Nephron progenitor cell (in vitro differentiated cells): ENCODE measurements around the gene TTBK2.

Source experiments
- DNase-seq: peaks from one replicate; pipeline ENCODE4 v3.0.0; 2021
- H3K27ac Mint-ChIP-seq: 2 replicates; pipeline ENCODE4 v1.8.0; 2021; ENCODE audit warnings: mild to moderate bottlenecking, moderate library complexity, mixed read lengths
- H3K27me3 Mint-ChIP-seq: 2 replicates; pipeline ENCODE4 v1.8.0; 2021; ENCODE audit warnings: mild to moderate bottlenecking, low read depth, mixed read lengths; ENCODE audit not compliant: poor library complexity
- H3K36me3 Mint-ChIP-seq: 2 replicates; pipeline ENCODE4 v1.8.0; 2021; ENCODE audit warnings: low read depth, mixed read lengths
- H3K4me1 Mint-ChIP-seq: 2 replicates; pipeline ENCODE4 v1.8.0; 2021; ENCODE audit warnings: mixed read lengths
- H3K4me3 Mint-ChIP-seq: 2 replicates; pipeline ENCODE4 v1.8.0; 2021; ENCODE audit warnings: mild to moderate bottlenecking, moderate library complexity, mixed read lengths
- H3K9me3 Mint-ChIP-seq: 2 replicates; pipeline ENCODE4 v1.8.0; 2021; ENCODE audit warnings: mild to moderate bottlenecking, moderate library complexity, mixed read lengths
- TF ChIP-seq, protein P1 (sequence below): fragments of 200-600 bp; sonication (generic); IDR thresholded peaks from 2 replicates; pipeline ENCODE4 v1.5.0; 2021; ENCODE audit warnings: antibody characterized with exemption

TTBK2 gene

DNA sequence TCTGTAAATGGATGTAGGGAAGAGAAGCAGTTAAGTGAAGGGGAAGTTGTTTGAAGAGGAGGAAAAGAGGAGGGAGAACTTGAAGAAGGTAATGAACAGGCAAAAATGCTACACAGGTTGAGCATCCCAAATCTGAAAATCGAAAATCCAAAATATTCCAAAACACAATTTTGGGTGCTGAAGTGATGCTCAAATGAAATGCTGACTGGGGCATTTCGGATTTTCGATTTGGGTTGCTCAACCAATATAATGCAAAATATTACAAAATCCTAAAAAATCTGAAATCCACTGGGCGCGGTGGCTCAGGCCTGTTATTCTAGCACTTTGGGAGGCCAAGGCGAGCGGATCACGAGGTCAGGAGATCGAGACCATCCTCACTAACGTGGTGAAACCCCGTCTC, 121.8 kb downstream of the TTBK2 start:
- H3K27me3 Mint-ChIP-seq, result peaks cover 5% of the 10 kb centered on the region
- H3K4me1 Mint-ChIP-seq, result peaks cover 5% of the 10 kb centered on the region
- H3K9me3 Mint-ChIP-seq, result no peaks in the 10 kb centered on the region
- TF ChIP-seq, protein P1, sequence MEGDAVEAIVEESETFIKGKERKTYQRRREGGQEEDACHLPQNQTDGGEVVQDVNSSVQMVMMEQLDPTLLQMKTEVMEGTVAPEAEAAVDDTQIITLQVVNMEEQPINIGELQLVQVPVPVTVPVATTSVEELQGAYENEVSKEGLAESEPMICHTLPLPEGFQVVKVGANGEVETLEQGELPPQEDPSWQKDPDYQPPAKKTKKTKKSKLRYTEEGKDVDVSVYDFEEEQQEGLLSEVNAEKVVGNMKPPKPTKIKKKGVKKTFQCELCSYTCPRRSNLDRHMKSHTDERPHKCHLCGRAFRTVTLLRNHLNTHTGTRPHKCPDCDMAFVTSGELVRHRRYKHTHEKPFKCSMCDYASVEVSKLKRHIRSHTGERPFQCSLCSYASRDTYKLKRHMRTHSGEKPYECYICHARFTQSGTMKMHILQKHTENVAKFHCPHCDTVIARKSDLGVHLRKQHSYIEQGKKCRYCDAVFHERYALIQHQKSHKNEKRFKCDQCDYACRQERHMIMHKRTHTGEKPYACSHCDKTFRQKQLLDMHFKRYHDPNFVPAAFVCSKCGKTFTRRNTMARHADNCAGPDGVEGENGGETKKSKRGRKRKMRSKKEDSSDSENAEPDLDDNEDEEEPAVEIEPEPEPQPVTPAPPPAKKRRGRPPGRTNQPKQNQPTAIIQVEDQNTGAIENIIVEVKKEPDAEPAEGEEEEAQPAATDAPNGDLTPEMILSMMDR, result no peak
- no peak overlapping the region for H3K4me3 Mint-ChIP-seq
- no peak for DNase-seq
- peaks cover 60% of the 10 kb centered on the region for H3K36me3 Mint-ChIP-seq
- H3K27ac Mint-ChIP-seq, result peak overlapping the region; percentile 52

DNA sequence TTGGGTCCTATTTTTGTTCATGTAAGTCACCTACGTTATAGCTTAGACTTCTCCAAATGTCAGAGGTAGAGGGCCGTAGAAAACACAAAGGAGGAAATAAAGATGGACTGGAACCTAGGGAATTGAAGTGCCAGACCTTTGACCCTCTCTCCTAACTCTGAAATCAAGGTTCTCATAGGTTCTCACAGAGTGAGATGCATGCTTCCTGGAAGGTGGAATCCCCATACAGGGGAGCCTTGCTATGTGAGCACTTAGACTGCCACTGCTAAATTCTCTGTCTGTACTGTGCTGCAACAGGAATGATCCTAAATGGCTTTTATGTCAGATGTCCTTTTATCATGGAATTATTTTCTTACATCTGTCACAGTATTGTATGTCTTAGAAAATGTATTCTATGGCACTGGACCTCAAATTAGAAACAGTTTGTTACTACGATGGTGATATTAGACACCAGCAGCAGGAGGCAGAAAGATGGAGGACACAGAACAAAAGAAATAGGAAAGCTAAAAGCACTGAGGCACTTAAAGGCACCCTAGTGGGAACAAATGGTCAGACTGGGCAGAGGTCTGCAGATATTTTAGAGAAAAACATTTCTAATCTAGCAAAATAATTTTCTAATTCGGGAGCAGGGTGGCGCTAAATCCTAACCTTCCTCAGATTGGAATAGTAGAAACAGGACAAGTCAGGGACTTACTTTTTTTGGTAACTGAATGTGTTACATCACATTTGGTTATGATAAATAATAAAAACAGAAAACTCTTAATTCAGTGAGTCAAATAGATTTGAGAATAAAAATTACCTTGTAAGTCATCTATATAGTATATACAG, 123.4 kb downstream of the TTBK2 start:
- H3K36me3 Mint-ChIP-seq, result peaks cover 54% of the 10 kb centered on the region
- H3K27me3 Mint-ChIP-seq, result peaks cover 5% of the 10 kb centered on the region
- H3K9me3 Mint-ChIP-seq, result no peaks in the 10 kb centered on the region
- no peak for DNase-seq
- TF ChIP-seq, protein P1, result no peak
- no peak overlapping the region for H3K4me3 Mint-ChIP-seq
- H3K4me1 Mint-ChIP-seq, result peaks cover 5% of the 10 kb centered on the region
- H3K27ac Mint-ChIP-seq, result no peak overlapping the region

DNA sequence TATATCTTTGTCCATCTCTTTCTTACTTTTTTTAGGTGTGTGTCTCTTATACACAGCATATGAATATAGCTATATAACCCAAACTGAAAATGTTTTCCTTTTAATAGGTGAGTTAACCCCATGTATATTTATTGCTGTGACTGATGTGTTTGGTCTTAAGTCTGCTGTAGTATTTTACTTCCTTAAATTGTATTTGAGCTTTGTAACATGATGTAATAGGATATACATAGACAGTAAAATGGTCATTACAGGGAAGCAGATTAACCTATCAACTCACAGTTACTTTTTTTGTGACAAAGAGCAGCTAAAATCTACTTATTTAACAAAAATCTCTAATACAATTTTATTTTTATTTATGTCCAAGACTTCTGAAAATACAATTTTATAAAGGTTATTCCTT, 131.9 kb downstream of the TTBK2 start:
- Mint-ChIP-seq H3K4me1 (no peaks in the 10 kb centered on the region), H3K27ac (no peak overlapping the region), H3K27me3 (peaks cover 7% of the 10 kb centered on the region), H3K4me3 (no peak overlapping the region), H3K36me3 (peaks cover 13% of the 10 kb centered on the region), H3K9me3 (no peaks in the 10 kb centered on the region)
- TF ChIP-seq, protein P1, result no peak
- DNase-seq, result no peak

DNA sequence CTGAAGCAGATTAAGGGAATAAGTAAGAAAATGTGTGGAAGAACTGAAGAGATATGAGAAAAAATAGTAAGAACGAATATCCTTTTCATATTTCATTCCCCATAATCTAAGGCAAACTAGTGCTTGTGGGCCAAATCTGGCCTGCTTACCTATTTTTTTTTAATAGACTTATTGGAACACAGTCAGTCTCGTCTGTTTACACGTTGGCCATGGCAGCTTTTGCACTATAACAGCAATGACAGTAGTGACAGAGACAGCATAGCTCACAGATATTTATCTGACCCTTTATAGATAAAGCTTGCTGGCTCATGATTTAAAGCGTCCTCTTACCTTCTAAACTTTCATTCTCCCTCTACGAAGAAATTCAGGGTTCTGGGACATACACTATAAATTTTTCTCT, 133.6 kb downstream of the TTBK2 start:
- H3K4me3 Mint-ChIP-seq, result no peak overlapping the region
- TF ChIP-seq, protein P1, result no peak
- H3K27ac Mint-ChIP-seq, result no peak overlapping the region
- H3K36me3 Mint-ChIP-seq, result peaks cover 21% of the 10 kb centered on the region
- H3K4me1 Mint-ChIP-seq, result no peaks in the 10 kb centered on the region
- peaks cover 7% of the 10 kb centered on the region for H3K27me3 Mint-ChIP-seq
- DNase-seq, result no peak
- H3K9me3 Mint-ChIP-seq, result no peaks in the 10 kb centered on the region

DNA sequence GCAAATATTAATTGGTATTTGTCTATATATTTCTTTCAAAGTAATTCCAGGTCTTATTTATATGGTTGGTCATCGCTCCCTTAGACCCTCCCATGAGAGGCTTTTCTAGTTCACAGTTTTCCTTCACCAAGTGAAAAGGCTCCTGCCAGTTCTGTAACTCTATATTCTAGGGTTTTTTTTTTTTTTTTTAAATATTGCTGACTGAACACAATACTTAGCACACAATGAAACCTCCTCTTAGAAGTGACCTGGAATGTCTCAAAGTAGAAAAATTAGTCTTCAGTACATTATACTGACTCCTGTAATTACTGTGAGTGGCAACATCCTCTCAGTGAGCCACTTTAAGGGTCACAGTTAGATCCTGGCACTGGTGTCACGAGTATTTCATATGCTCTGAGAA, 135.0 kb downstream of the TTBK2 start:
- no peak overlapping the region for H3K4me3 Mint-ChIP-seq
- DNase-seq, result no peak
- H3K36me3 Mint-ChIP-seq, result peaks cover 28% of the 10 kb centered on the region
- TF ChIP-seq, protein P1, result no peak
- H3K27ac Mint-ChIP-seq, result no peak overlapping the region
- no peaks in the 10 kb centered on the region for H3K9me3 Mint-ChIP-seq
- no peaks in the 10 kb centered on the region for H3K4me1 Mint-ChIP-seq
- peaks cover 4% of the 10 kb centered on the region for H3K27me3 Mint-ChIP-seq

DNA sequence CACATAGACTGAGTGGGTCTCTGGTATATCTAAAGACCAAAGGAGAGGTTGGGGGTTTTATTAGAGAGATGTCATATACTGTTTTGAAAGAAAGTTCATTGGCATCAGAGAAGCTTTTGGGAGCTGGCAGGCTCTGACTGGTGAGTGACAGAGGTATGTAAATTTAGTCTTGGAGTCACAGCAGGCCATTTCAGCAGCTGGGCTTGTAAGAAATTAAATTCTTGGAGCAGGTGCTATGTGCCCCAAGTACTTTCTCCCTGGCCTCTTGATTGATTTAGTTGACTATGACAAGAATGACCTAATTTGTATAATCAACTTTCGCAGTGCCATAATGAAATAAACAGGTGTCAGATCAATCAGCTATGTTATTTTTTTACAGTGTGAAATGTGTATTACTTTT, 135.9 kb downstream of the TTBK2 start:
- peaks cover 33% of the 10 kb centered on the region for H3K36me3 Mint-ChIP-seq
- peaks cover 2% of the 10 kb centered on the region for H3K27me3 Mint-ChIP-seq
- no peak overlapping the region for H3K4me3 Mint-ChIP-seq
- H3K27ac Mint-ChIP-seq, result no peak overlapping the region
- DNase-seq, result no peak
- no peaks in the 10 kb centered on the region for H3K4me1 Mint-ChIP-seq
- H3K9me3 Mint-ChIP-seq, result no peaks in the 10 kb centered on the region
- TF ChIP-seq, protein P1, result no peak
